GM12891 (cell line): ENCODE data around the gene PI4KA.
"Not testable (repeated sequence)": the region's sequence is repeated elsewhere in the genome, so short reads cannot be mapped to it uniquely, and the experiment has no call there.

Experiments
- DNase-seq: peaks from one replicate; pipeline ENCODE4 v3.0.0; 2011; ENCODE audit warnings: low spot score; ENCODE audit not compliant: insufficient read length
- FAIRE-seq: peaks from 2 replicates; lab custom pipeline; 2011; peaks lifted over from hg19 to GRCh38; lab: Jason Lieb, UNC
- PAX5 ChIP-seq: IDR thresholded peaks from 2 replicates; pipeline ENCODE4 v1.6.1; 2011; ENCODE audit warnings: low read length, moderate library complexity, mild to moderate bottlenecking; ENCODE audit not compliant: insufficient read depth, severe bottlenecking
- POLR2A ChIP-seq: IDR thresholded peaks from 2 replicates; pipeline ENCODE4 v1.6.1; 2011; ENCODE audit warnings: low read depth, low read length, control low read depth
- POLR2AphosphoS5 ChIP-seq: IDR thresholded peaks from 2 replicates; pipeline ENCODE4 v1.6.1; 2011; ENCODE audit warnings: low read depth, low read length, control low read depth
- POU2F2 ChIP-seq: IDR thresholded peaks from 2 replicates; pipeline ENCODE4 v1.6.1; 2011; ENCODE audit warnings: low read depth, mild to moderate bottlenecking, control low read depth, low read length, moderate library complexity
- SPI1 ChIP-seq: IDR thresholded peaks from 2 replicates; pipeline ENCODE4 v1.6.1; 2011; ENCODE audit warnings: low read depth, low read length, control low read depth
- TAF1 ChIP-seq: IDR thresholded peaks from 2 replicates; pipeline ENCODE4 v1.6.1; 2011; ENCODE audit warnings: low read depth, low read length, control low read depth

Gene PI4KA

DNA sequence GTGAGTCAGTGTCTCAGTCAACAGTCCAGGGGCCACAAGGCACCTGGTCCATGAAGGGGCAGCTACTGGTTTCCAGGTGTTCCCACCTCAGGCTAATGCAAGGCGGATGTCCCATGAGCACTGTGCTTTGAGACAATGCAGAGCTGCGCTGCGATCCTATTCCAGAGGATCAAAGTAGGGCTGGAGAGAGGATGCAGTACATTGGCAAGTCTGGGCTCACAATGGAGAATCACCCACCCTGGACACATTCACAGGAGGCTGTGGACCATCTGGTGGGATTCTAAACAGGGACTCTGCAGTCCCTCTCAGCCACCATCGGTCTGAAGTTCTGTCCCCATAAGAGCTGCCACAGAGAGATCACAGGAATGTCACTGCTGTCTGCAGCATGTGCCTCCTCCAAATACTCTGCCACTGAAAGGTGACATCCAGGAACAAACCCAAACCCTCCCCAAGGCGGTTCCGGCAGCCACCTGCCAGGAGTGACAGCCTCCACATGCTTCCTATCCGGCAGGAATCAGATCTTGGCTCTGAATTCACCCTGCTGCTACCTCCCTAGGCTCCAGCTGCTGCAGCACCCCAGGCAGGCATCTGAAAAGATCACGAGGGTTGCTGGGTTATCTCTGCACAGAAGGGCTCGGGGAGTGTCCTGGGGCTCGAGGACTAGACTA, 130.0 kb downstream of the PI4KA start:
- no peak for TF ChIP-seq TAF1
- no peak for TF ChIP-seq POLR2AphosphoS5
- TF ChIP-seq PAX5: no peak
- no peak for TF ChIP-seq SPI1
- TF ChIP-seq POU2F2: no peak
- no peak for TF ChIP-seq POLR2A
- DNase-seq (no peak), FAIRE-seq (no peak)

DNA sequence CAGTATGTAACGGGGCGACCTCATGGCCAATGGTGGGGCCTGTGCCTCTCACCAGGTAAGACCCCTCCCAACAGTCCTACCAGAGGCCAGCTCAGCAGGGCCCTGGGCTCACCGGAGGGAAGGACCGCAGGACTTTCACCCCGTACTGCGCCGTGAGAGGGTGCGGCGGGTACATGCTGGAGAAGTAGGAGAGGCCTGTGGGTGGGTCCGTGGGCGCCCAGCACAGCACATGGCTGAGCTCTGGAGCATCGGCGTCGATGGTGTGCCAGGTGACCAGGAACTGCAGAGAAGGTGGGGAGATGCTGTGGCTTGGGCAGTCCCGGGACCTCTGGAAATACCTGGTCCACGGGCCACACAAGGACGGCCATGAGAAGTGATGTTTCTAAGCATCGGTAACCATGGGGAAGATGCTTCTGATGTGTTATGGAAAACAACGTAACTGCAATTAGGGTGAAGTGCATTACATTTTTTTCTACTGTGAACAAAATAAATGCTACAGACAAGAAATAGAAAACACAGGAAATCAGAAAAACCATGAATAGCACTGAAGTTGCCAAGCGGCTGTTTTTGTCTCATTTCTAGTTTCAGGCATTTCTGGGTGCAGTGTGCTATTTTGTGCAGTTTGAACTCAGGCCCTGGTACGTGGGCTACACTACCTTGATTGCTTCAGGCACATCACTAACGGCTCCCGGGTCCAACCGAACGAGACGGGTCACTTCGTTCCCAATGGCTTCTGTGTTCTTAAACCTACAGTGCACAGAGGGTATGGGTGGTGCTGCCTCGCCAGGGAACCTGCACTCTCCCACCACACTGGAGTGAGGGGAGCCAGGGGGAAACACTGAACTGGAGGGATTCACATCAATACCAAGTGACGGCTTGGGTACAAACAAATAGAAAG, 131.2 kb downstream of the PI4KA start:
- TF ChIP-seq SPI1: no peak
- no peak for TF ChIP-seq TAF1
- TF ChIP-seq PAX5: no peak
- TF ChIP-seq POLR2AphosphoS5: no peak
- no peak for TF ChIP-seq POLR2A
- no peak for TF ChIP-seq POU2F2
- FAIRE-seq (no peak), DNase-seq (no peak)

DNA sequence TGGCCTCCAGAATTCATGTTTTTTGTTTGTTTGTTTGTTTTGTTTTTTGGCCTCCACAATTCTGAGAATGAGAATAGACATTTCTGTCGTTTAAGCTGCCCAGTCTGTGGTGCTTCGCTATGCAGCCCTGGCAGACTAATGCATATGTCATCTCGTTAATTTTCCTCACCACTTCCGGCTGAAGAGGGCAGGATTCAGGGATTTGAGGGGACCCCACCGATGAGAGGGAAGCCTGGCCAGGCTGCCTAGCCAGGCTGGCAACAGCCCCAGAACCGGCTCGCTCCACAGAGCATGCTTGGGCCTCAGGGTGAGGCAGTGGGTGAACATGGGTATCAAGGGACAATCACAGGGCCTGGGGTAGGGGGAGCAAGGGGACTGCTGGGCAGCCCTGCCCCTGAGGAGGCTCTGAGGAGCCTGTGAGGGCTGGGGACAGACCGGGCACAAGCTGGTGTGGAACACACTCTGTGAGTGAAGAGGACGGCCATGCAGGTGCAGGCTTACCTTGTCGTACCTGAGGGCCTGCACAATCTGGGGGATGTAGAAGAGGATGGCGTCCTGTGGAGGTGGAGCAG, 132.5 kb downstream of the PI4KA start:
- DNase-seq: no peak
- FAIRE-seq: no peak
- TF ChIP-seq PAX5 (no peak), POLR2AphosphoS5 (no peak), TAF1 (no peak), POU2F2 (no peak), SPI1 (no peak), POLR2A (no peak)

DNA sequence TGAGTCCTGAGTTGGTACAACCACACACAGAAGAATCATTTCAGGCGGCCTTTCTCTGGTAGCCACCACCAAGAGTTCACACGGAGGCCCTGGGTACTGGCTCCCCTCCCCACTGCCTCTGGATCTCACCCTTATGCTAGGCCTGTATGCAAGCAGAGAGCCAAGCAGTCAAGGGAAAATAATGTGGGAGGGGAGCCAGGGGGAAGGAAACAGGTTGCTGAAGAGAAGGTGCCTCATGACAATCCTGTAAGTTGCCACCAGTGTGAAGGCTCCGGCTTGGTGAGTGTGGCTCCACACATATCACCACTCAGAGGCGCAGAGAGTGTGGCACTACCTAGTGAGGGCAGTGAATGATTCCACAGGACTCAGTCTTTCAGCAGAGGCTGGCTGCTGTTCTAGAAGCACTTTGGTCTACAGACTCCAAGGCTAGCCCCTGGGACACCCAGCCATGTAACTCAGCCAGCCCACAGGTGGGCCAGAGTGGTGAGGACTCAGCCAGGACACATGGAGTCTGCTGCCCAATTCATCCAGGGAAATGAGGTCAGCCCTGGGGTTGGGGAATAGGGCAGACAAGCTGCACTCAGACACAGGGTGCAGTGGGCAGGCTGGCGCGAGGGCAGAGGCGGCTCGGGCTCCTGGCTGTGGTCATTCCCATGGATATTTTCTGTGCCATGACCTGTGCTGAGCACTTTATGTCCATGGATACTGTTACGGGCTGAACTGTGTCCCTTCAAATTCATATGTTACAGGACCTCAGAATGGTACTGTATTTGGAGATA, 133.7 kb downstream of the PI4KA start:
- no peak for TF ChIP-seq TAF1
- TF ChIP-seq SPI1: no peak
- no peak for TF ChIP-seq POLR2A
- TF ChIP-seq POU2F2: no peak
- TF ChIP-seq POLR2AphosphoS5: no peak
- no peak for TF ChIP-seq PAX5
- no peak for DNase-seq
- FAIRE-seq: no peak

DNA sequence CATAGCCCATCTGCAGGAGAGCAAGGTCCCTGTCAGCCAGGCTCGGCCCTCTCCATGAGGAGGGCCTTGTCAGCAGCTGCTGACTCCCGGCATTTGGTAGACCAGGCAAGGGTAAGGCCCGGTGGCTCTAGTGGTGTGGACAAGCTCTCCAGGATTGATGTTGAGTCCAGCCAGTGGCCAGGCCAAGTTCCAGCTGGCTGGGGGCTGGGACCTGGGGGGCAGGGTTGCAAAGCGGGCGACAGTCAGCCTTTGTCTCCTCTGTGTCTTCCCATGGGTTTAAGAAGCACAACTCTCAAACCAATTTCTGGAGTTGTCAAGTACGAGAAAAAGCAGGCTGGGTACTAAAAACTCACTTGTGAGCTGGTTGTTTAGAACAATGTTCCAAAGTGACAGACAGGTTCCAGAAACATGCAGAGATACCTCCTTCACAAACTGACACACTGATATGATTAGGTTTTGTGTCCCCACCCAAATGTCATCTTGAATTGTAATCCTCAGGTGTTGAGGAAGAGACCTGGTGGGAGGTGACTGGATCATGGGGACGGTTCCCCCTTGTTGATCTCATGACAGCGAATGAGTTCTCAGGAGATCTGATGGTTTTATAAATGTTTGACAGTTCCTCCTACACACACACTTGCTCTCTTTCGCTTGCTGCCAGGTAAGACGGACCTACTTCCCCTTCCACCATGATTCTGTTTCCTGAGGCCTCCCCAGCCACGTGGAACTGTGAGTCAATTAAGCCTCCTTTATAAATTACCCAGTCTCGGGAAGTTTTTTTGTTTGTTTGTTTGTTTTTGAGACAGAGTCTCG, 137.0 kb downstream of the PI4KA start:
- DNase-seq (no peak), FAIRE-seq (no peak)
- no peak for TF ChIP-seq POLR2AphosphoS5
- no peak for TF ChIP-seq SPI1
- TF ChIP-seq POU2F2: no peak
- no peak for TF ChIP-seq POLR2A
- TF ChIP-seq PAX5: no peak
- no peak for TF ChIP-seq TAF1

DNA sequence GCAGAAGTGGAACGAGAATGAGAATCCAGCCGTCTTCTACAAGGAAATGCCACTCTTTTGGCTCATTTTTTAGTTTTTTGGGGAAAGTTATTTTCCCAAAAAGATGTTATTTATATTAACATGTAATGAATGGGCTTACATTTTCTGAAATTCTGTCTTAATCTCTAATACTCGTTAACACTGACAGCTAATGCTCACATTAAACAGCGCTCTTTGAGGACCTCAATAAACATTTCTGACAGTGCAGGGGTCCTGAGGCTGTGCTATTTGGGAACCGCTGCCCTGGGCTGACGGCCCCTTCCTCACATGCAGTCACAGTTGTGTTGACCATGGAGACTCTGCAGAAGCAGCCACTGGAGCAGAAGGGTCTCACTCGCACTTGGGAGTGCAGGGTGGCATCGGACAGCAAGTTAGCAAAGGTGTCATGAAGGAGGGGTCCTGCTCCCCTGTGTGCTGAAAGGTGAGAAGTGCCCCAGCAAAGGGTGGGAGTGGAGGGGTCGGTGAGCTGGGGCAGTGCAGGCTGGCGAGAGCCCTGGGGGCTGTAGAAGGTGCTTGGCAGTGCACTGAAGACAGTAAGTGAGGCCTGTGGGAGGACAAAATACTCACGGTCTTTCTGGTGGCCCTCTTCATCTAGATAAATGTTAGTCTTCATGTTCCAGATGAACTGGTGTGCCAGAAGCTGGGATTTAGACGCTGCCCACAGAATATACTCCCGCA, 137.8 kb downstream of the PI4KA start:
- TF ChIP-seq POLR2AphosphoS5: no peak
- no peak for TF ChIP-seq POU2F2
- TF ChIP-seq PAX5: no peak
- TF ChIP-seq TAF1: no peak
- no peak for TF ChIP-seq POLR2A
- TF ChIP-seq SPI1: no peak
- DNase-seq (no peak), FAIRE-seq (no peak)

DNA sequence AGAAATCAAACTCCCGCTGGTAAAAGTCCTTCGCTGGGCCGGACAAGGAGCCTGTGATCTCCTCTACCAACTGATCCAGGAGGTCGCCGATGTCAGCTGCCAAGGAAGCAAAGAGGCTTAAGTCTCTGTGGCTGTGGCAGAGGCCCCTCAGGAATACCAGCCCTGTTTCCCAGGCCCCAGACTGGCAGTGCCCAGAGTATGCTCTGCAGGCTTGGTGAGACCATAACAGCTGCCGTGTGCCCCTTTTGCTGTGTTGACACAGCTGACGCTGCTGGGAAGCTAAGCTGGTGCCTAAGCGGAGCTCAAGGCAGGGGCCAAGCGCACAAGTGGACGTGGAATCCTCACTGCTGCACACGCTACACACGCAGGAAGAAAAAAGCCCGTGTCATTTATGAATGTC, 139.9 kb downstream of the PI4KA start:
- DNase-seq, FAIRE-seq: not testable (repeated sequence)

GRCh38 chr22:20717981-20718380, 140.6 kb downstream of the PI4KA start:
- not testable (repeated sequence) for FAIRE-seq

GRCh38 chr22:20717213-20717866, 141.3 kb downstream of the PI4KA start:
- FAIRE-seq, DNase-seq: not testable (repeated sequence)

More at GRCh38 chr22:20717981-20718380, 140.6 kb downstream of the PI4KA start:
- DNase-seq: not testable (repeated sequence)

DNA sequence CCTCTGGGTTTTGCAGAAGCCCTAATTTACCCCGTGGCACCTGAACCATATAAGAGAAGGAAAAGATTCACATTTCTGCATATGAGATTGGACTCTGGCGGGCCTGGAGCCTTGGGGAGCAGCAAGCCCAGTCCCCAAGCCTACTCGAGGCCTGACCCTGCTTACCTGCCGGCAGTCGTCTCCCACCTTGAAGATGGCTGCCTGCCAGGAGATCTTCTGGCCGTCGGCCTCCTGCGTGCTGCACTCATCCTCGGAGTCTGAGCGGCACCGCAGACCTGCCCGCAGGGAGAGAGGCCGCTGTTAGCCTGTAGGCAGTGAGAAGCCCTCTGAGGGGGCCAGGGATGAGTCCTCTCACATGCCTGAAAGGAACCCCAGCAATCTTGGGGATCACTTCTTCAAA, 145.5 kb downstream of the PI4KA start:
- not testable (repeated sequence) for FAIRE-seq, DNase-seq

GRCh38 chr22:20709966-20710365, 148.6 kb downstream of the PI4KA start:
- DNase-seq, FAIRE-seq: not testable (repeated sequence)

DNA sequence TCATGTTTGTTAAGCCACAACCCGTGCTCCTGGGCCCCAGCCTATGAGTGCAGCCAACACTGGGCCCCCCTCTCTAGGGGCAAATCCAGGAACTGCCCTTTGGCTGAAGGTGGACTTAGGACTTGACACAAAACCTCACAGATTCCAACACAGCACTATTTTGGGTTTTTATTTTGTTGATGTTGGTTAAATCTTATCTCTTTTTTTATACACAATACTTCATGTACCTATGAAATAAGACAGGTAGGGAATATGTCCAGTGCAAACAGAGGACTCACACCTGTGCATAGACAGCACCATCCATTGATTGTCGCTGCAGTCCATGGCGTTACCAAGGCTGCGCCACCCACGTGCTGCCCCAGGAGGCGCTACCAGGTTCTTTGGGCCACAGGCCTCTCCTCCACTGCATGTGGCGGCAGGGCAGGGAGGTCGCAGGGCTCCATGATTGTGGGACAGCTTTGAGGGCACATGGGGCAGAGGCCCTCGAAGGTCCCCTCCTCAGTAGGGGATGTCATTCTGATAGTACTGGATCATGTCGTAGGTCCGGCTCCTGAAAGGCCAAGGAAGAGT, 151.0 kb downstream of the PI4KA start:
- not testable (repeated sequence) for FAIRE-seq

More for the DNA sequence above, 151.0 kb downstream of the PI4KA start:
- DNase-seq: not testable (repeated sequence)
